Hematopoietic multipotent progenitor cell treated with erythropoietin and hydrocortisone succinate and interleukin-3 and kit ligand, for 15 days (in vitro differentiated cells): ENCODE measurements around the gene EFNA4.

ENCODE experiments used
- DNase-seq: peaks from one replicate; pipeline ENCODE4 v3.0.0-alpha.2; 2015; ENCODE audit warnings: low spot score

The EFNA4 gene, protein sequence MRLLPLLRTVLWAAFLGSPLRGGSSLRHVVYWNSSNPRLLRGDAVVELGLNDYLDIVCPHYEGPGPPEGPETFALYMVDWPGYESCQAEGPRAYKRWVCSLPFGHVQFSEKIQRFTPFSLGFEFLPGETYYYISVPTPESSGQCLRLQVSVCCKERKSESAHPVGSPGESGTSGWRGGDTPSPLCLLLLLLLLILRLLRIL

DNA sequence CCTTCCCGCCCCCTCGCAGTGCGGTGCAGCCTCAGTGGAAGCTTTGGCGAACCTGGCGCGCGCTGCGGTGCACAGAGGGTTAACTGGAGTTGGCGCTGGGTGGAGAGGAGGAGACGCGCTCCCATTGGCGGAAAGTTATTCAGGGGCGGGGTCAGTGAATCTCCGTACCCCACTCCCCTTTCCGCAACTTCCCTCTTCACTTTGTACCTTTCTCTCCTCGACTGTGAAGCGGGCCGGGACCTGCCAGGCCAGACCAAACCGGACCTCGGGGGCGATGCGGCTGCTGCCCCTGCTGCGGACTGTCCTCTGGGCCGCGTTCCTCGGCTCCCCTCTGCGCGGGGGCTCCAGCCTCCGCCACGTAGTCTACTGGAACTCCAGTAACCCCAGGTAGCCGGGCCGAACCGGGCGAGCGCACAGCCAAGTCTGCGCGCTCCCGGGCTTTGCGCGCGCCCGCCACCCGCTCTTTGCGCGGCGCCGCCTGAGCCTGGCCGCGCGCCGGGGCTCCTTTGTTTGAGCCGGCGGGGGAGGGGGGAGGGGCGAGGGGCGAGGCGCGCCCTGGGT lies at the start of gene EFNA4:
EFNA4 (plus strand) TSS at position 191 of the 561 bp plus-strand sequence; CDS start at position 275, 84 bp downstream.
- DNase-seq: peak; percentile 55

DNA sequence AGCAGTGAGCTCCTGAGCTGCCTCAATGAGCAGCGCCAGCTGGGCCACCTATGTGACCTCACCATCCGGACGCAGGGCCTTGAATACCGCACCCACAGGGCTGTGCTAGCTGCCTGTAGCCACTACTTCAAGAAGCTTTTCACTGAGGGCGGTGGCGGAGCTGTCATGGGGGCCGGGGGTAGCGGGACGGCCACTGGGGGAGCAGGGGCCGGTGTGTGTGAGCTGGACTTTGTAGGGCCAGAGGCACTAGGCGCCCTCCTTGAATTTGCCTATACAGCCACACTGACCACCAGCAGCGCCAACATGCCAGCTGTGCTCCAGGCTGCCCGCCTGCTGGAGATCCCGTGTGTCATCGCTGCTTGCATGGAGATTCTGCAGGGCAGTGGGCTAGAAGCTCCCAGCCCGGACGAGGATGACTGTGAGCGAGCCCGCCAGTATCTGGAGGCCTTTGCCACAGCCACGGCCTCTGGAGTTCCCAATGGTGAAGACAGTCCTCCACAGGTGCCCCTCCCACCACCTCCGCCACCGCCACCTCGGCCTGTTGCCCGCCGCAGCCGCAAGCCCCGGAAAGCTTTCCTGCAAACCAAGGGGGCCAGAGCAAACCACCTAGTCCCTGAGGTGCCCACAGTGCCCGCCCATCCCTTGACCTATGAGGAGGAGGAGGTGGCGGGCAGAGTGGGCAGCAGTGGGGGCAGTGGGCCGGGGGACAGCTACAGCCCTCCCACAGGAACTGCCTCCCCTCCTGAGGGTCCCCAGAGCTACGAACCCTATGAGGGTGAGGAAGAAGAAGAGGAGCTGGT lies 48.6 kb upstream of the EFNA4 start:
- no peak for DNase-seq

DNA sequence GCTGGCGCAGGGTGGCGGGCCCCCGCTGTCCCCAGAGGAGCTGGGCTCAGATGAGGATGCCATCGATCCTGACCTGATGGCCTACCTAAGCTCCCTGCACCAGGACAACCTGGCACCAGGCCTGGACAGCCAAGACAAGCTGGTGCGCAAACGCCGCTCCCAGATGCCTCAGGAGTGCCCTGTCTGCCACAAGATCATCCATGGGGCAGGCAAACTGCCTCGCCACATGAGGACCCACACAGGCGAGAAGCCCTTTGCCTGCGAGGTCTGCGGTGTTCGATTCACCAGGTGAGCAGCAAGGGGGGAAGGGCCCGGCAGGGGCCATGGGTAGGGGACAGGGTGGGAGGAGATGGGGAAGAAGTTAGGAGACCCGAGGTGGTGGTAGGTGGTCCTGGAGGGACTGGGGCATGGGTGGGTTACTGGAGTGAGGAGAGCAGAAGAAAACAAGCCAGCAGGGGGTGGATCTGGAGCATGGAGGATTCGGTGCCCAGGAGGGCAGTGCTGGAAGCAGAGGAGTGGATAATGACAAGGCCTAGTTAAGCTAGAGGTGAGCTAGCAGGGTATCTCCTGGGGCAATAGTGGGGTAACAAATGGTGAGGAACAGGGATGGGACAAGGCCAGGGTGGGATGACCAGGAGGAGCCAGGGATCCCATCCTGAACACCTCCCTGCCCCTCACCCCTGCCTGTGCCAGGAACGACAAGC lies 47.9 kb upstream of the EFNA4 start:
- DNase-seq: no peak

DNA sequence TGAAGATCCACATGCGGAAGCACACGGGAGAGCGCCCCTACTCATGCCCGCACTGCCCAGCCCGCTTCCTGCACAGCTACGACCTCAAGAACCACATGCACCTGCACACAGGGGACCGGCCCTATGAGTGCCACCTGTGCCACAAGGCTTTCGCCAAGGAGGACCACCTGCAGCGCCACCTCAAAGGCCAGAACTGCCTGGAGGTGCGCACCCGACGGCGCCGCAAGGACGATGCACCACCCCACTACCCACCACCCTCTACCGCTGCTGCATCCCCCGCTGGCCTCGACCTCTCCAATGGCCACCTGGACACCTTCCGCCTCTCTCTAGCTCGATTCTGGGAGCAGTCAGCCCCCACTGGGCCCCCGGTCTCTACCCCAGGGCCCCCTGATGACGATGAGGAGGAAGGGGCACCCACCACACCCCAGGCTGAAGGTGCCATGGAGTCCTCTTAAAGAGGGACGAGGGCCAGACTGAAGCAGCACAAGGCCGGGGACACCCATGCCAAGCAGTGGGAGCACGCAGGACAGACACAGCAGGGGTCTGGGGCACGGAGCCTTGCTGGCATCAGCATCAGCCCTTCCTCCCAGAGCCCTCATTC lies 47.2 kb upstream of the EFNA4 start:
- DNase-seq: no peak

DNA sequence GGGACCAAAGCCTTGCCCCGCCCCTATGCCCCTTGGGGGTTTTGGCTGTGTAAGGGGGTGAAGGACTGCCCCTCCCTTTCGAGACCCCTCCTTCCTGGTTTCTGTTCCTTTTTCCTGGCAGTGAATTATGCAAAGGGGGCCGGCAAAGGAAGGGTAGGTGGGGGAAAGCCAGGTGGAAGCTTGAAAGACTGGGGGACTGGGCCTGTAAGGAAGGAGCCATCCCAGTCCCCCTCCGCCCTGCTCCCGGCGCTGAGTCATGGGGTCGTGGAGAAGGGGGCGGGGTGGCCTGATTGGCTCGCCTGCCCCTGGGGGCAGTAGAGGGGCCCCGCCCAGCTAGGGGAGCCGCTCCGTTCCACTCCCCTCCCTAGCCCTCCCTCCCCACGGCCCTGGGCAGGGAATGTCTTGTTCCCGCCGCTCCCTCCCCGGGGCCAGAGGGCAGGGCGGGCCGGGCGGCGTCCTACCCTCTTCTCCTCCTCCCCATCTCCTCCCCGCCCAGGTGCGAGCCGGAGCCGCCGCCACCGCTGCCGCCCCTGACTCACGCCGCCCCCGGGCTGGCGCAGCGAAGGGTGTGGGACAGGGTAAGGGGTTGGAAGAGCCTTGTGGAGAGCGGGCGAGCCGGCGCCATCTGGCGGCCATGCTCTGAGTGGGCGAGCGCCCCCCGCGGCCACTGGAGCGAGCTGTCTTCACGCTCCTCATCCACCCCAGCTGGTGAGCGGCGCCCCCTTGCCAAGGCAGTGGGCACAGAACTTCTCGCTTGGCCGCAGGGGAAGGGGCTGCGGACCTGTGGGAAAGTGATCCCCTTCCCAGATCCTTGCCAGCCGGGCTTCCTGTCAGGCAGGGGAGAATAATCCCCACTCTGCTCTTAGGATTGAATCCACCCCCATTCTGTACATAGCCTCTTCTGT lies 46.2 kb upstream of the EFNA4 start:
- peak; percentile 83 for DNase-seq

DNA sequence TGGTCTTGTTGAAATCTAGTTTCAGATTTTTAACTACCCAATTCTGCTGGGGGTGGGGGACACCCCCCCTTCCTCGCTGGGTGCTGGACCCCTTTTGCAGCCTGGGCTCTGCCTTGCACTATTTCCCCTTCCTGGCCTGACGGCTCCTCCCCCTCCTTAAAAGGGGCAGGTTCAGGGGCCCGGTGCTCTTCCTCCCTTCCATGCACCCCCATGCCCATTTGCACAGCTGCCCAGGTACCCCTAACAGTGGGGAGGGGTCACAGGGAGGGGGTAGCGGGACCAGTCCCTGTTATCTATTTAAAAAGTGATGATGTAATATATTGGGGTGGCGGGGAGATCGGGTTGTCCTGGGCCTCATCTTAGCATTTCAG lies 45.6 kb upstream of the EFNA4 start:
- no peak for DNase-seq

DNA sequence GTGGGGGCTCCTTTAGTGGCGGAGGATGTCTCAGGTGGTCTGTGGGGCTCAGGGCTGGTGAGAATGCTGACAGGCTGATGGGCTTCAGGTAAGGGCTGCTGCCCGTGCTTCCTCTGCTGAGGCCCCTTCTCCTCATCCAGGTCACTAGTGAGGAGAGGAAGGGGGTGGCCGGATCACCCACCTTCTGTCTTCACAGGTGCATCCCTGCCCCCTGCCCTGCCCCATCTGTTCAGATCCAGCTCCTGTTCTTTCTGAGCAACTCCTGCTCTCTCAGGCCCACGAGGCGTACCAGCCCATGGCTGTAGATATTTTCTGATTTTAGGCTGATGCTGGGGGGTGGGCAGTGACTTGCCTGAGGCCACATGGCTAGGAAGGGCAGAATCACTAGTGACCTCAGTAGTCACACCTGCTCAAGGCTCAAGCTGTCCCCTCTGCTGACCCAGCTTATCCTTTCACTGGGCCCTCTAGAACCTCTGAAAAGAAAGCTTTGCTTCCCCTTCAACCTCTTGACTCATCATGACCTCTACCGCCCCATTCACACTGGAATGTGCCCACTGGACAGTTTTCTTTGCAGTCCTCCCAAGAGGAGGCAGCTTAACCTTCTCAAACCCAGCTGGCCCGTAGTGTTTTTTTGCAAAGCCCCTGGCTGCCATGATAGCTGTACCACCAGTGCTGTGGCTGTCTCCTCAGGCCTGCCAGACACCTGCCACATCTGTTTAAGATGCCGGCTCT lies 44.8 kb upstream of the EFNA4 start:
- DNase-seq: no peak

DNA sequence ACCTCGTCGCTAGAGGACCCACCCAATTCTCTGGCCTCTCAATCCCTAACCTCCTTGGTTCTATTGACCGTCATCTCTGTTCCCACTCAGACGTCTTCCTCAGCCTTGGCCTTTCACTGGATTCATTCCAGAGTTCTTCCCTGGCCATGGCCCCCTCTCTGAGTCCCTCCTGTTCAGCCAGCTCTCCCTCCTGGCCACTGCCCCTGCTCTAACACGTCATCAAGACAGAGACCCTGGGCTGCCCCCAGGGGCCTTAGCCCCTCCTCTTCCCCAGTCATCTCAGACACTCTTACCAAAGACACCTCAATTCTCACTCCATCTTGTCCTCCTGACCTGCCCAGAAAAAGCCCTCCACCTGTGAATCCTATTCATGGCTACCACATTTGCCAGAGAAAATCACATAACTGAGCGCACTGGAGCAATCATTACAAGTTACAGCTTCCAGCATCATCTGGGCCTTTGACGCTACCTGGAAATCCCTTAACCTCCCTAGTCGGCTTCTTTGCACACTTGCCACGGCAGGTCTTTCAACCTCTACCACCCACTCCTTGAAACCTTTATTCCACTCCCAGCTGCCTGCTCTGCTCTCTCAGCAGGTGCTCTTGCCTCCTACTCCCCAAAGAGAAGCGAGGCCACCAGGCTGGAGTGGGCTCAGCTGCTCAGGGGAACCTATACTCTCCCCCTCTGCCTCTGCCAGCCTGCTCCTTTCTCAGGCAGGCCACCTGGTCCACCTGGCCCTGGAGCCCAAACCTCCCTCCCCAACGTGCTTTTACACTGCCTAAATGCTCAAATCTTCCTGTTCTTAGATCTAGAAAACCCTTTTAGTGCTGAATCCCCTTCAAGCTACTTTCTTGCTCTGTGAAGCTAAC lies 43.9 kb upstream of the EFNA4 start:
- DNase-seq: no peak

DNA sequence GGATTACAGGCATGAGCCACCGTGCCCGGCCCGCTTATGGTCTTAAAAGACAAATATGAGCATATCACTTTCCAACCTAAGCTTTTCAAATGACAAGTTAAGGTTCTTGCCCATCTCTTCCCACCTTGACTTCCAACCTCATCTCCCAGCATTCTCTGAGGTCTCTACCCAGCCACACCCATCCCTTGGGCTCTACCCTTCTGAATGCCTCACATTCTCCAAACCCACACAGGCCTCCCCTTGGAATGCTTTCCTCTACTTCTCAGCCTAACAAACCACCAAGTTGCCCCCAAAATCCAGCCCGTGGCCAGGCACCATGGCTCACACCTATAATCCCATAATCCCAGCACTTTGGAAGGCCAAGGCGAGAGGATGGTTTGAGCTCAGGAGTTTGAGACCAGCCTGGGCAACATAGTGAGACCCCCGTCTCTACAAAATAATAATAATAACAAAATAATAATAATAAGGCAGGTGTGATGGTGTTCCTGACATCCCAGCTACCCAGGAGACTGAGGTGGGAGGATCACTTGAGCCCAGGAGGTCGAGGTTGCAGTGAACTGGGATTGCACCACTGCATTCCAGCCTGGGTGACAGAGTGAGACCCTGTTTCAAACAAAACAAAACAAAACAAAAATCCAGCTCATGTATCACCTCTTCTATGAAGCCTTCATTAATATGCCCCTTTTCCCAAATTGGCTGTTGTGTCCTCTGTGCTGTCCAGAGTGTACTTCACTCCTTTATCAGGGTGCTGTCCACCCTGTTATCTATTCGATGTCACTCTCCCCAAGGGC lies 41.2 kb upstream of the EFNA4 start:
- DNase-seq: no peak

DNA sequence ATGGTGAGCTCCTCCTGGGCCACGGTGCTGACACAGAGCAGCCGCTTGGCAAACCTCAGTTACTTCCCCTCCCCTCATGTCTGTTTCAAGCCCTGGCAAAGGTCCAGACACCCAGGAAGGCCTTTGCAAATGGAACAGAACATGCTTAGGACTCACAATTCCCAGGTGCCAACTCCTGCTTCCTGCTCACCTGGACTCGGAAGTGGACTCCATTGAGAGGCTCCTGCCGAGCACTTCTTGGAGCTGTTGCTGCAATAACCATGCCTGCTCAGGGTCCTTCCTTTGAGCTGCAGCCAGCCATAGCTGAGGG lies 40.7 kb upstream of the EFNA4 start:
- no peak for DNase-seq

DNA sequence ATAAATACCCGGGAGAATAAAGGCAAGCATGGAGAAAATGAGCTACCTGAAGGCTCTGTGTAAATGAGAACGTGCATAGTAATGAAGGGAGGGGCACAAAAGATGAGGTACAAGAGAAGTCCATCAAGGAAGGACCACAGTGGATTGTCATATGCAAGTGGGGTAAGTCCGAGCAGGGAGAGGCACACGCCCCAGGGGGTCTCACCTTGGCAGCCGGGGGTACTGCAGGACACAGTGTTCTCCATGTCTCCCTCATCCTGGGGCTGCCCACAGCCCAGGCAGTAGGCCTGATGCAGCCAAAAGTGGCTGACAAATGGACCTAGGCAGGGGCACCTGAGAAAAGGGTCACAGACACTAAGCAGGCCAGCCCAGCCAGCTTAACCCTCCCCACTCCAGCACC lies 39.9 kb upstream of the EFNA4 start:
- no peak for DNase-seq

DNA sequence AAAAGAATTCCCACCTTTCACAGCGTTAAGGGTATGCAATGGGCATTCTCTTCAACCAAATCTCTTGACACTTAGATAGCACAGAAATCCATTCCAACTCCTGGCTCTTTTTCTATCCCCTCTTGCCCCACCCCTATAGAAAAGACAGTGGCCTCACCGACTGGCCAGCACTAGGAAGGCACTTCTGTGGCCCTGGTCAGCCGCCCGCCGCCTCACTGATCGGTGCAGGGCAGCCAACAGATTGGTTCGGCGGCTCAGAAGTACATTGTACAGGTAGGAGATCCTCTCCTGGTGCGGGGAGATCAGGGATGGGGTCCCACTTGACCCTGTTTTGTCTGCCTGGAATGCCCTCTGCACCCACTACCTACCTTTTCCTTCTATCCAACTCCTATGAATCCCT lies 39.2 kb upstream of the EFNA4 start:
- DNase-seq: no peak

DNA sequence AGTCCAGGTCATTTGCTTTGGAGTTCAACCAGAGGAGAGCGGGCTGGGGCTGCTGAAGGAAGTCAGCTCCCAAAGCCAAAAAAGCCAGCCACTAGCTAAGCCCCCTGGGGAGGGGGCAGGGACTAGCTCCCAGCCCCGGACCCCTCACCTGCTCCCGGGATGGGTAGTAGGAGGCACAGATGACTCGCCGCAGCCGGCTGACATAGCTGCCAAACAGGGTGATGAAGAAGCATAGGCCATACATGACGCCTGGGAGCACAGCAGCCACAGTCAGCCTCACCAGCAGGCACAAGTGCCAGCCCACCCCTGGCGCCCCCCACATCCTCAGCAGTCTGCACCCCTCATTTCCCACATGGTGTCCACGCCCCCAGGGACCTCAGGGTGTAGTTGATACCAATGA lies 37.4 kb upstream of the EFNA4 start:
- DNase-seq: no peak

DNA sequence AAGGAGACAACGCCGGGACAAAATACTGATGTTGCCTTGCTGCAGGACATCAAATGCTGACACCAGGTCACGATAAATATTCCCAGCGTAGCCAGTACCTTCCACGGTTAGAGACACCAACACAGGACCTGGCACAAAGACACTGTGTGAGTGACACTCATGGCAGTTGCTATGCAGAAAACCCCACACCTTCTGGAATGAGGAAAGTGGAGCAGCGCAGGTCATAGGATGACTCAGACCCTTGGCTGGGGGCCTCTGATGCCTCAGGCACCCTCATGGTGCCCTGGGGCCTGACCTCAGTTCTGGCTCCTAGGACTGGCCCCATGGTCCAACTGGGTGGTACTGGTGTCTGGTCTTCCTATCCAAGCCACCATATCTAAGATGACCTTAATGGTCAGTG lies 37.0 kb upstream of the EFNA4 start:
- DNase-seq: no peak

DNA sequence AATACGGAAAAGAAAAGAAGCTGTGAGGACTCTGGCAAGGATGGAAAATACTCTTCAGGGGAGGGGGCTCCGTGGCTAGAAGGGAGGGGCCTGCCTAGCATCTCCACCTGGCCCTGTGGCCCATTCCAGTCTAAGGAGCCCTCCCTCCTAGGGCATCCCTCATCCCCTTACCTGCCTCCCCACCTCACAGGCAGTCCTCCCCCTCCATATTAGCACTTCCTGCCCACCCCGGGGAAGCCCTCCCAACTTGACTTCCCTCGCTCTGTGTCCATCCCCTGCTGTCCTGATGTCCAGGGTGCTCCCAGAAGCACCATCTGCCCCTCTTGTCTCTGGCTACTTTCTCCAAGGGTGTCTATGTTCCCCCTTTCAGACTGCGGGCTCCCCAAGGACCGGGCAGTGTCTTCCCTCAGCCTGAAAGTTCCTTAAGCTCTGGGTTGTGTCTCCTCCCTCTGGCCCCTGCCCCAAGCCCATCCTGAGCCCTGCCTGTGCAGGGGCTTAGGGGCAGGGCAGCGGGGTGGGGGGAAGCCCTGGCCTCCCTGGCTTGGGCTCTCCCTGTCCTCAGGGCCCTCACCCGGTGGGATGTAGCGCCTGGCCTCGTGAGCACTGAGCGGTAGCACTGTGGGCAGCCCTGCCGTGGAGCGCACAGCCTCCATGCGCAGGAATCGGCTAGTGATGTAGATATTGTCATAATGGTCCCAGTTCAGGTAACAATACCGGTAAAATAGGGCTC lies 33.9 kb upstream of the EFNA4 start:
- no peak for DNase-seq

DNA sequence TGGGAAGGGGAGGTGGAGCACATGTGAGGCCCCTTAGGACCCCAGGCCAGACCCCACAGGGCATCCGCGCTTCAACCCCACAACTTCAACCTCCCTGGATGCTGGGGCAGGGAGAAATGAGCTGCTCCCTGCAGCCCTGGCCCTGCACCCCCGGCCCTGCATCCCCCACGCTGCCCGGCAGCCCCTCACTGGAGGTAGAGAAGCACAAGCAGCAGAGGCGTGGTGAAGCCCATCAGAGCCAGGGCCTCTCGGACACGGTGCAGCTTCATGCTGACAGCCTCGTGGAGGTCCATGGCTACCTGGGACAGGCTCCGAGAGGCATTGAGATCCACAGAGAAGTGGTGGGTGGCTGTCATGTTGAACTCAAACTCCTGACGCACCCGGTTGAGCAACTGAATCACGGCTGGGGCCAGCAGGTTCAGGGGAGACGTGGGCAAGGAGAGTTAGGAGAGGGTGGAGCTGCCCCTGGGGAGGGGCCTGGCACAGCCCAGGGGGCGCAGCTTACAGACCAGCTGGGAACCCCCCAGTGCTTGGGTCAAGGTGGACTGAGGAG lies 33.2 kb upstream of the EFNA4 start:
- DNase-seq: no peak

DNA sequence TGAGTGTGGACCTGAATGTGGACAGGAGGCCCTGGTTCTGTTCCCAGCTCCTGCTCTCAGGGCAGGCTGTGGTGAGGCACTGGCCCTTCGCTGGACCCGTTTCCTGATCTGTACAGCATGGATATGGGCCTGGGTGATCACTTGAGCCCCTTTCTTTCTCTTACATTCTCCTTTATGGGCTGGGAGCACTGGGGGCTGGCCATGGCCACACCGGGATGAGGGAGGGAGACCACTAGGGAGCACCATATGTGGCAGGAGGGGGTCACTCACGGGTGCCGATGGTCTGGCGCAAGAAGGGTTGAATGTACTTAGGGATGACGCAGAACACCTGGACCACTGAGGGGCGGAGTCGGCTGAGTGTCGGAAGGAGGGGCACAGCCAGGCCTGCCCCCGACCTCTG lies 32.6 kb upstream of the EFNA4 start:
- DNase-seq: no peak

DNA sequence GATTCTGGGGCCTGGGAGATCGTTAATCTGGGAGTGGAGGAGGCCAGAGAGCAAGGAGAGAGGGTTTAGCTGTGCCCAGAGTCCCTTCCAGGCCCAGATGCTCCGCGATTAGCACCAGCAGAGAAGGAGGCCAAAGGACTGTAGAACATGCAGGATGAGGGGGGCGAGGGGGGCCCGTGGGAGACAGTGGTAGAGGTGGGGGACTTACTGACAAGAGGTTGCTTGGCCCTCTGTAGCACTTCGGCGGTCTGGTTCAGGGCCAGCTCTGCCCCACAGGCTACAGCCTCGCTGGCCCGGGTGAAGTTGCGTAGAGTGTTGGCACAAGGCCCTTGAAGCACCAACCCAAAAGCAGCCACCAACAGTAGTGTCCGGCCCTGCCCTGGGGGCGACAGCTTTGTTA lies 30.7 kb upstream of the EFNA4 start:
- DNase-seq: no peak
